ENCODE measurements around the gene C3. TPM values are rescaled to one million over a fixed set of nuclear protein-coding genes. Genes with fewer than 3 reads are reported as not detected.
A peak's percentile ranks its signal among the peaks of the same experiment; 100 is the strongest.
"Not testable (repeated sequence)": the region's sequence is repeated elsewhere in the genome, so short reads cannot be mapped to it uniquely, and the experiment has no call there.

C3 gene
- total and polyA plus RNA-seq, 4 donors, result 72.9 to 163 (median 111) TPM

DNA sequence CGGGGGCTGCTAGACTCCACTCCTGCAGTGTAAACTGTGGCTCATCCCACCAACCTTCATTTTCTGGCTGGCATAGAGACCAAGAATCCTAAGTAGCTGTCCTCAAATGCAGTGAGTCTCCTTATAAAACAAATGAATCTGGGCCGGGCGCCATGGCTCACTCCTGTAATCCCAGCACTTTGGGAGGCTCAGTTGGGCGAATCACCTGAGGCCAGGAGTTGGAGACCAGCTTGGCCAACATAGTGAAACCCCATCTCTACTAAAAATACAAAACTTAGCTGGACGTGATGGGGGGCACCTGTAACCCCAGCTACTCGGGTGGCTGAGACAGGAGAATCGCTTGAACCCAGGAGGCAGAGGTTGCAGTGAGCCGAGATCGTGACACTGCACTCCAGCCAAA lies 80.1 kb downstream of the C3 start:
- H3K27me3 ChIP-seq (ENCODE audit: control insufficient read depth, insufficient read depth, low read length); H3K9me3 ChIP-seq (ENCODE audit: control insufficient read depth, insufficient read depth, low read length); H3K4me3 ChIP-seq (ENCODE audit: low read depth, low read length); DNase-seq (ENCODE audit: low read depth in 4 of 6, low spot score in 6 of 6); H3K27ac ChIP-seq (ENCODE audit: low read depth, low read length); H3K36me3 ChIP-seq (ENCODE audit: control insufficient read depth, insufficient read depth, low read length); H3K4me1 ChIP-seq (ENCODE audit: control insufficient read depth, insufficient read depth, low read length): not testable (repeated sequence)
- 86% methylated on average over 8 of the region's 9 CpGs for WGBS (ENCODE audit: insufficient coverage)

DNA sequence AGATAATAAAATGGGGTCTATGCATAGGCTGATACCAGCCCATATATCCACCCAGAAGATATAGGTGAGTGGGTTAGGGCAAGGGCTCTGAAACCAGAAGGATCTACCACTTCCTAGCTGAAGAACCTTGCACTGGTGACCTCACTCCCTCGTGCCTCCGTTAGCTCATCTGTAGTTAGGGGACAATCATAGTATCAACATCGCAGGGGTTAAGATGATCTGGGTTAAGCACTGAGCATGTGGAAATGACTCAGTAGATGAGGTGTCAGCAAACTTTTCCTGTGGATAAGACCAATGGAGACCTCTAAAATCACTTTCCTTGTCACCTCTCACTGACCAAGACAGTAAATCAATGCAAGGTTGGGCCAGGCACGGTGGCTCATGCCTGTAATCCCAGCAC lies 81.0 kb downstream of the C3 start:
- Histone ChIP-seq H3K9me3 (ENCODE audit: control insufficient read depth, insufficient read depth, low read length) (no peaks in the 10 kb centered on the region), H3K27ac (ENCODE audit: low read depth, low read length) (no peak overlapping the region), H3K4me3 (ENCODE audit: low read depth, low read length) (no peak overlapping the region), H3K27me3 (ENCODE audit: control insufficient read depth, insufficient read depth, low read length) (no peaks in the 10 kb centered on the region), H3K4me1 (ENCODE audit: control insufficient read depth, insufficient read depth, low read length) (no peaks in the 10 kb centered on the region), H3K36me3 (ENCODE audit: control insufficient read depth, insufficient read depth, low read length) (no peaks in the 10 kb centered on the region)
- 77% methylated on average over 1 of the region's 4 CpGs for WGBS (ENCODE audit: insufficient coverage)
- no peak for DNase-seq (ENCODE audit: low read depth in 4 of 6, low spot score in 6 of 6)

DNA sequence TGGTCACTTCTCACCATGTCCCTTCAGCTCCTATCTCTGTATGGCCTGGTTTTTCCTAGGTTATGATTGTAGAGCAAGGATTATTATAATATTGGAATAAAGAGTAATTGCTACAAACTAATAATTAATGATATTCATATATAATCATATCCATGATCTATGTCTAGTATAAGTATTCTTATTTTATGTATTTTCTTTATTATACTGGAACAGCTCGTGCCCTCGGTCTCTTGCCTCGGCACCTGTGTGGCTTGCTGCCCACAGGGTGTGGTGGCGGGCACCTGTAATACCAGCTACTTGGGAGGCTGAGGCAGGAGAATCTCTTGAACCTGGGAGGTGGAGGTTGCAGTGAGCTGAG lies 87.0 kb downstream of the C3 start:
- not testable (repeated sequence) for H3K36me3 ChIP-seq (ENCODE audit: control insufficient read depth, insufficient read depth, low read length); DNase-seq (ENCODE audit: low read depth in 4 of 6, low spot score in 6 of 6); H3K27me3 ChIP-seq (ENCODE audit: control insufficient read depth, insufficient read depth, low read length); H3K4me3 ChIP-seq (ENCODE audit: low read depth, low read length); H3K9me3 ChIP-seq (ENCODE audit: control insufficient read depth, insufficient read depth, low read length); H3K27ac ChIP-seq (ENCODE audit: low read depth, low read length); H3K4me1 ChIP-seq (ENCODE audit: control insufficient read depth, insufficient read depth, low read length)
- WGBS (ENCODE audit: insufficient coverage), result 83% methylated on average over 1 of the region's 4 CpGs

DNA sequence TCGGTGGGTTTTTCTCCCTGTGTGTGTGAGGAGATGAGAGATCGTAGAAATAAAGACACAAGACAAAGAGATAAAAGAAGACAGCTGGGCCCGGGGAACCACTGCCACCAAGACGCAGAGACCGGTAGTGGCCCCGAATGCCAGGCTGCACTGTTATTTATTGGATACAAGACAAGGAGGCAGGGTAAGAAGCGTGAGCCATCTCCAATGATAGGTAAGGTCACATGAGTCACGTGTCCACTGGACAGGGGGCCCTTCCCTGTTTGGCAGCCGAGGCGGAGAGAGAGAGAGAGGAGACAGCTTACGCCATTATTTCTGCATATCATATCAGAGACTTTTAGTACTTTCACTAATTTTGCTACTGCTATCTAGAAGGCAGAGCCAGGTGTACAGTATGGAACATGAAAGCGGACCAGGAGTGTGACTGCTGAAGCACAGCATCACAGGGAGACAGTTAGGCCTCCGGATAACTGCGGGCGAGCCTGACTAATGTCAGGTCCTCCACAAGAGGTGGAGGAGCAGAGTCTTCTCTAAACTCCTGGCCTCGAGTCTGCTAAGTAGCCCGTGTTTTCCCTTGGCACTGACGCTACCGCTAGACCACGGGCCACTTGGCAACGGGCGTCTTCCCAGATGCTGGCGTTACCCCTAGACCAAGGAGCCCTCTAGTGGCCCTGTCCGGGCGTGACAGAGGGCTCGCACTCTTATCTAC lies 87.5 kb downstream of the C3 start:
- H3K36me3 ChIP-seq (ENCODE audit: control insufficient read depth, insufficient read depth, low read length); H3K27ac ChIP-seq (ENCODE audit: low read depth, low read length); H3K4me1 ChIP-seq (ENCODE audit: control insufficient read depth, insufficient read depth, low read length); H3K4me3 ChIP-seq (ENCODE audit: low read depth, low read length); H3K9me3 ChIP-seq (ENCODE audit: control insufficient read depth, insufficient read depth, low read length); H3K27me3 ChIP-seq (ENCODE audit: control insufficient read depth, insufficient read depth, low read length): not testable (repeated sequence)
- WGBS (ENCODE audit: insufficient coverage), result 66% methylated on average over 20 of the region's 26 CpGs
- DNase-seq (ENCODE audit: low read depth in 4 of 6, low spot score in 6 of 6), result peak in 2 of 6 donors; percentile 17 to 48

DNA sequence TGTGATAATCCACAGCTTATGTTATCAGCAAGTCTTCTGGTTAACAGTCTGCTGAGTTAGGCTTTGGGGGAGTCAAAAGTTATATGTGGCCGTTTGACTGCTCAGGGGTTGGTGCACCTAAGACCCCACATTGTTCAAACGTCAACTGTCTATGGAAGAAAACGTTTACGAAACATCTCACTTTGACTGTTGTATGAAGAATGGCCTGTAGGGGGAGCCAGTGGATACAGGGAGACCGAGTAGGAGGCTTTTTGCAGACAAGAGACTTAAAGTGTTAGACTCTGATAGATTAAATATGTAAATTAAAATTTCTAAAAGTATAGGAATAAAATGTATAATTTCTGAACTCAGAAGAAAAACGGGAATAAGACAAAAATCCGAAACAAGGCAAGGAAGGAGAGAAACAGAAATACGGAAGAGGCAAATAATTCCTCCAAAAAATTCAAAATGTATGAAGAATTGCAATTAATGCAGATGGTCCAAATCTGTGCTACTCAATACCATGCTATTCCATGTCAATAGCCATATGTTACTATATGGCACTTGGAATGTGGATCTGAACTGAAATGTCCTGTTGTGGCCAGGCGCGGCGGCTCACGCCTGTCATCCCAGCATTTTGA lies 88.3 kb downstream of the C3 start:
- no peaks in the 10 kb centered on the region for H3K36me3 ChIP-seq (ENCODE audit: control insufficient read depth, insufficient read depth, low read length)
- 98% methylated on average over 4 of the region's 12 CpGs for WGBS (ENCODE audit: insufficient coverage)

More for the DNA sequence above, 88.3 kb downstream of the C3 start:
- Histone ChIP-seq H3K27me3 (ENCODE audit: control insufficient read depth, insufficient read depth, low read length) (no peaks in the 10 kb centered on the region), H3K4me1 (ENCODE audit: control insufficient read depth, insufficient read depth, low read length) (no peaks in the 10 kb centered on the region), H3K9me3 (ENCODE audit: control insufficient read depth, insufficient read depth, low read length) (no peaks in the 10 kb centered on the region), H3K4me3 (ENCODE audit: low read depth, low read length) (no peak overlapping the region), H3K27ac (ENCODE audit: low read depth, low read length) (no peak overlapping the region)
- DNase-seq (ENCODE audit: low read depth in 4 of 6, low spot score in 6 of 6), result peak; percentile 40 to 89 (median 61)

Other genes starting within 250 kb of the C3 start
- gene DENND1C, start 238.9 kb downstream of the C3 start, total RNA-seq, result under 1 TPM; 0.28 to 0.59 TPM
- gene DENND1C, start 238.9 kb downstream of the C3 start, polyA plus RNA-seq (ENCODE audit: insufficient read length in 2 of 2), result 1 to 10 TPM; 2.2 to 2.4 TPM
- 100 to 1,000 TPM in 1 of 2 donors, 10 to 100 TPM in 1; 42.2 to 121 TPM for gene TUBB4A, start 218.3 kb downstream of the C3 start, total RNA-seq
- gene TUBB4A, start 218.3 kb downstream of the C3 start, polyA plus RNA-seq (ENCODE audit: insufficient read length in 2 of 2), result 100 to 1,000 TPM; 565 to 644 TPM
- 1 to 10 TPM; 1.5 to 4.0 TPM for gene TNFSF9, start 189.6 kb downstream of the C3 start, total RNA-seq
- gene TNFSF9, start 189.6 kb downstream of the C3 start, polyA plus RNA-seq (ENCODE audit: insufficient read length in 2 of 2), result 1 to 10 TPM; 5.6 to 6.8 TPM
- gene CD70, start 129.5 kb downstream of the C3 start, total RNA-seq, result not detected
- gene CD70, start 129.5 kb downstream of the C3 start, polyA plus RNA-seq (ENCODE audit: insufficient read length in 2 of 2), result not detected
- gene TNFSF14, start 50.5 kb downstream of the C3 start, total RNA-seq, result under 1 TPM; 0.06 to 0.10 TPM
- gene TNFSF14, start 50.5 kb downstream of the C3 start, polyA plus RNA-seq (ENCODE audit: insufficient read length in 2 of 2), result under 1 TPM; 0.12 to 0.17 TPM
- gene GPR108, start 16.9 kb upstream of the C3 start, total RNA-seq, result 10 to 100 TPM; 21.2 to 46.6 TPM
- 10 to 100 TPM; 55.7 to 56.6 TPM for gene GPR108, start 16.9 kb upstream of the C3 start, polyA plus RNA-seq (ENCODE audit: insufficient read length in 2 of 2)
- 10 to 100 TPM in 1 of 2 donors, 1 to 10 TPM in 1; 8.7 to 19.8 TPM for gene TRIP10, start 19.0 kb upstream of the C3 start, total RNA-seq
- 10 to 100 TPM; 14.4 to 22.8 TPM for gene TRIP10, start 19.0 kb upstream of the C3 start, polyA plus RNA-seq (ENCODE audit: insufficient read length in 2 of 2)
- under 1 TPM; 0.20 to 0.50 TPM for gene SH2D3A, start 46.8 kb upstream of the C3 start, total RNA-seq
- 1 to 10 TPM; 1.3 to 1.7 TPM for gene SH2D3A, start 46.8 kb upstream of the C3 start, polyA plus RNA-seq (ENCODE audit: insufficient read length in 2 of 2)
- 1 to 10 TPM; 4.3 to 9.5 TPM for gene VAV1, start 52.1 kb upstream of the C3 start, total RNA-seq
- gene VAV1, start 52.1 kb upstream of the C3 start, polyA plus RNA-seq (ENCODE audit: insufficient read length in 2 of 2), result 1 to 10 TPM; 4.2 to 6.0 TPM
- 1 to 10 TPM in 1 of 2 donors, not detected in 1; 1.1 TPM for gene ADGRE1, start 166.9 kb upstream of the C3 start, total RNA-seq
- under 1 TPM in 1 of 2 donors, not detected in 1; 0.11 TPM for gene ADGRE1, start 166.9 kb upstream of the C3 start, polyA plus RNA-seq (ENCODE audit: insufficient read length in 2 of 2)

Measured in spinal cord (tissue), 10 donors.